Stomach smooth muscle (tissue), 2 donors: ENCODE results near the gene CLEC4C.
"Not testable (repeated sequence)": the region's sequence is repeated elsewhere in the genome, so short reads cannot be mapped to it uniquely, and the experiment has no call there.

ENCODE experiments used
- H3K27ac ChIP-seq: one replicate; pipeline ENCODE4 v1.7.0; 2013; ENCODE audit warnings: mild to moderate bottlenecking, low read length, inconsistent platforms
- H3K27me3 ChIP-seq, 2 donors: one replicate each; pipeline ENCODE4 v1.7.0; 2013; ENCODE audit warnings: low read length in 2 of 2; ENCODE audit not compliant: insufficient read depth in 2 of 2, control insufficient read depth in 1 of 2
- H3K36me3 ChIP-seq, 2 donors: one replicate each; pipeline ENCODE4 v1.7.0; 2013; ENCODE audit warnings: low read length in 2 of 2; ENCODE audit not compliant: control insufficient read depth in 2 of 2, insufficient read depth in 2 of 2
- H3K4me1 ChIP-seq: one replicate; pipeline ENCODE4 v1.7.0; 2013; ENCODE audit warnings: low read length; ENCODE audit not compliant: control insufficient read depth, insufficient read depth
- H3K4me3 ChIP-seq, 2 donors: one replicate each; pipeline ENCODE4 v1.7.0; 2013; ENCODE audit warnings: low read length in 2 of 2
- H3K9ac ChIP-seq, 2 donors: one replicate each; pipeline ENCODE4 v1.7.0; 2013; ENCODE audit warnings: low read length in 2 of 2, mild to moderate bottlenecking in 1 of 2
- H3K9me3 ChIP-seq, 2 donors: one replicate each; pipeline ENCODE4 v1.7.0; 2013; ENCODE audit warnings: low read length in 2 of 2; ENCODE audit not compliant: control insufficient read depth in 2 of 2
- donor health status: healthy.
- donor health status: Pancreatic carcinoma.

The CLEC4C gene

GRCh38 chr12:7756993-7757392 is 9.8 kb upstream of the CLEC4C start:
- Histone ChIP-seq H3K4me3 (no peak overlapping the region), H3K27me3 (no peaks in the 10 kb centered on the region), H3K36me3 (no peaks in the 10 kb centered on the region), H3K4me1 (no peaks in the 10 kb centered on the region), H3K9me3 (no peaks in the 10 kb centered on the region), H3K9ac (no peak overlapping the region), H3K27ac (no peak overlapping the region)

- H3K36me3 ChIP-seq, H3K9ac ChIP-seq, H3K27ac ChIP-seq, H3K4me3 ChIP-seq, H3K27me3 ChIP-seq, H3K4me1 ChIP-seq, H3K9me3 ChIP-seq: not testable (repeated sequence)
Measured at GRCh38 chr12:7755668-7756067, 8.5 kb upstream of the CLEC4C start.

- H3K27ac ChIP-seq, H3K36me3 ChIP-seq: not testable (repeated sequence)
Measured at GRCh38 chr12:7751941-7752922, 5.1 kb upstream of the CLEC4C start.

GRCh38 chr12:7751394-7751793 is 4.2 kb upstream of the CLEC4C start:
- H3K4me3 ChIP-seq = no peak overlapping the region
- H3K9ac ChIP-seq = no peak overlapping the region
- H3K9me3 ChIP-seq = peaks cover 0 to 3% of the 10 kb centered on the region in 2 donors
- H3K27me3 ChIP-seq = no peaks in the 10 kb centered on the region
- no peaks in the 10 kb centered on the region for H3K36me3 ChIP-seq
- no peaks in the 10 kb centered on the region for H3K4me1 ChIP-seq
- no peak overlapping the region for H3K27ac ChIP-seq

More at GRCh38 chr12:7751941-7752922, 5.1 kb upstream of the CLEC4C start:
- not testable (repeated sequence) for H3K27me3 ChIP-seq, H3K4me1 ChIP-seq, H3K9ac ChIP-seq, H3K9me3 ChIP-seq, H3K4me3 ChIP-seq

- Histone ChIP-seq H3K9me3 (peaks cover 0 to 3% of the 10 kb centered on the region in 2 donors), H3K4me1 (no peaks in the 10 kb centered on the region), H3K27me3 (no peaks in the 10 kb centered on the region), H3K4me3 (no peak overlapping the region), H3K27ac (no peak overlapping the region), H3K36me3 (no peaks in the 10 kb centered on the region), H3K9ac (no peak overlapping the region)
Measured at GRCh38 chr12:7750350-7750749, 3.2 kb upstream of the CLEC4C start.

GRCh38 chr12:7749442-7749841 is 2.3 kb upstream of the CLEC4C start:
- no peaks in the 10 kb centered on the region for H3K27me3 ChIP-seq
- H3K4me3 ChIP-seq = no peak overlapping the region
- H3K9me3 ChIP-seq = peaks cover 0 to 3% of the 10 kb centered on the region in 2 donors
- no peak overlapping the region for H3K27ac ChIP-seq
- H3K4me1 ChIP-seq = no peaks in the 10 kb centered on the region
- H3K36me3 ChIP-seq = no peaks in the 10 kb centered on the region
- no peak overlapping the region for H3K9ac ChIP-seq

- Histone ChIP-seq H3K27ac (no peak overlapping the region), H3K27me3 (no peaks in the 10 kb centered on the region), H3K4me1 (no peaks in the 10 kb centered on the region), H3K4me3 (no peak overlapping the region), H3K36me3 (no peaks in the 10 kb centered on the region), H3K9ac (no peak overlapping the region), H3K9me3 (peaks cover 0 to 3% of the 10 kb centered on the region in 2 donors)
Measured at GRCh38 chr12:7748852-7749251, 1.7 kb upstream of the CLEC4C start.

GRCh38 chr12:7732993-7733392 is 14.2 kb downstream of the CLEC4C start:
- no peaks in the 10 kb centered on the region for H3K4me1 ChIP-seq
- H3K36me3 ChIP-seq = no peaks in the 10 kb centered on the region
- H3K9ac ChIP-seq = no peak overlapping the region
- no peak overlapping the region for H3K4me3 ChIP-seq
- no peak overlapping the region for H3K27ac ChIP-seq
- no peaks in the 10 kb centered on the region for H3K9me3 ChIP-seq
- no peaks in the 10 kb centered on the region for H3K27me3 ChIP-seq

- Histone ChIP-seq H3K36me3 (no peaks in the 10 kb centered on the region), H3K9ac (no peak overlapping the region), H3K27me3 (no peaks in the 10 kb centered on the region), H3K4me1 (no peaks in the 10 kb centered on the region), H3K27ac (no peak overlapping the region), H3K9me3 (no peaks in the 10 kb centered on the region), H3K4me3 (no peak overlapping the region)
Measured at GRCh38 chr12:7731486-7731885, 15.7 kb downstream of the CLEC4C start.

GRCh38 chr12:7730984-7731383 is 16.2 kb downstream of the CLEC4C start:
- not testable (repeated sequence) for H3K36me3 ChIP-seq, H3K4me1 ChIP-seq, H3K9me3 ChIP-seq, H3K27me3 ChIP-seq, H3K9ac ChIP-seq, H3K27ac ChIP-seq, H3K4me3 ChIP-seq

GRCh38 chr12:7729746-7730145 is 17.4 kb downstream of the CLEC4C start:
- Histone ChIP-seq H3K27ac (no peak overlapping the region), H3K27me3 (no peaks in the 10 kb centered on the region), H3K9ac (no peak overlapping the region), H3K4me1 (no peaks in the 10 kb centered on the region), H3K4me3 (no peak overlapping the region), H3K9me3 (no peaks in the 10 kb centered on the region), H3K36me3 (no peaks in the 10 kb centered on the region)
